ENCODE data around the gene CTNNA2.
"Not testable (repeated sequence)": the region's sequence is repeated elsewhere in the genome, so short reads cannot be mapped to it uniquely, and the experiment has no call there.

The CTNNA2 gene

DNA sequence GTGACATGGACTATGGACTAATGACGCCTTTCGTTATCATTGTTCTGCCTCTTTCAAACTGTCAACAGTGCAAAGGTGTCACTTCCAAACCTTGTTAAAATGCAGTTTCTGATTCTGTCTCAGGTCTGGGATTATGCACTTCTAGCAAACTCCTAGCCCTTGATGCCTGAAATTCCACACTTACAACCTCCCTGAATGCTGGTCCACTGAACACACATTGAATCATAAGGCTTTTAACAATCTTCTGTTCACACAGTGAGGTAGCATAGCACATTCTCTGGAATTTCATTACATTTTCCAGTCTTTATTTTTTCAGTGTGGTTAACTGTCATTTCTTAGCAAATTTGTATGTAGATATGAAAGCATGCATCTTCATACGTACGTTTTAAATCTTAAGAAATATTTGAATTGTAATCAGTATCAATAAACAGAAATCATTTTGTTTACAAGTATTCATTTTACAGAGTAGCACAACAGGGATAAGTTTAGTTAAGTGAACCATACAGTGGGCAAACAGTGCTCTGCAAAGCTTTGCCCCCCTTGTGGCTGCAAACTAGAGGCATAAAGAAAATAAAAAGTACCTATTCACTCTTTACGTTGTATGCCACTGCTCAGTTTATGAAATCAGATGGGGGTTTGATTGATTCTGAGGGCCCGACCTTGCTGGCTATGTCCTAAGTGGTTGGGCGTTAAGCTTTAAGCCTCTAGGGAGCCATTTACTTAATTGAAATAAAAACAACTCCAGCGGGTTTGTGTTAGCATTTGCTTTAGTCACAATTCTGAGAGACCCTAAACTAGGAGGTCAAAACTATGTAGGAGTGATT, 540.9 kb downstream of the CTNNA2 start:
- no peak for DNase-seq

DNA sequence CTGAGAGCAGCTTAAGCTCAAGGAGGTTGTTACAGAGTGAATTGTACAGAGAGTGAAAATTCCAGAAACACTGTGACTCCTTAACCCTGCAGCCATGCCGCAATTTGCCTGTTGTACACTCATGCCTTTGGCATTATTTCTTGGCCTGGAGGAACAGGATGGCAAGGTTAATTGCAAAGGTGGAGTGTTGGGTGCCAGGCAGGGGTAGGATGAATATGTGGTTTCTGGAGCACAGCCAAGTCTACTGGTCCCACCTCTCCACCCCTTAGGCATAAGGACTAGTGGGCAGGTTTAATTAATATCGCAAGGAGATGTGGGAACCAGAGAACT, 541.5 kb downstream of the CTNNA2 start:
- no peak for DNase-seq

DNA sequence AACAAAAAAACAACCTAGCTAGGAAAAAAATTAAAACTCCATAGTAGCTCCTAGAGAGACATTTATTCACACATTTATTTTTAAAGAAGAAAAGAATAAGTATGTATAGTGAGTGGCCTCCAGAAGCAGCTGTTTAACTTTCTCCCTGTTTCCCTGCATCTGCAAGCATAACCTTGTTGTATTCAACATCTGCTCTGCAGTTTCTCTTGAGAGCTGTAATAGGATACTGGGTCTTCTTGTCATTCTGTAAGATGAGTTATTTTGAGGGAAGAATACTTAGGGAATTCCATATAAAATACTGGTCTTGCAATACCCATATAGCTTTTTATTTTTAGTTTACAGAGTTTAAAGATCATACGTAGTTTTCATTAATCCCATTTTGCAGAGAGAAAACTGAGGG, 545.1 kb downstream of the CTNNA2 start:
- DNase-seq: no peak

DNA sequence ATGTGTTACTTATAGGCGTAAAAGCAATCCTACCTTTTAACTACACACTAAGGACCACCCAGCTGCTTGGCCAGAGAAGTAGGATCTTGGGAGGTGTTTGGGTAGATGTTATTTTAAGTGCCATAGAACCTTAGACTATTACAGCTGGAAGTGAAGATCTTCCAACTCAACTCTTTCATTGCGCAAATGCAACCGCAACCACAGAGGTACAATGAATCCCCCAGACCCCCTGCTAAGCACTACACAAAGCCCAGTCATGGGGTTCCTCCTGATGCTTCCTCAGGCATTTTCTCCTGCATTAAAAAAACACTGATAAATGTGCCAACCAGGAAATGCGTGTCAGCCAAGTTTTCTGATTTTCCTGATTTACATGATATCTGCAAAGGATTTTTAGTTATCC, 545.7 kb downstream of the CTNNA2 start:
- no peak for DNase-seq

DNA sequence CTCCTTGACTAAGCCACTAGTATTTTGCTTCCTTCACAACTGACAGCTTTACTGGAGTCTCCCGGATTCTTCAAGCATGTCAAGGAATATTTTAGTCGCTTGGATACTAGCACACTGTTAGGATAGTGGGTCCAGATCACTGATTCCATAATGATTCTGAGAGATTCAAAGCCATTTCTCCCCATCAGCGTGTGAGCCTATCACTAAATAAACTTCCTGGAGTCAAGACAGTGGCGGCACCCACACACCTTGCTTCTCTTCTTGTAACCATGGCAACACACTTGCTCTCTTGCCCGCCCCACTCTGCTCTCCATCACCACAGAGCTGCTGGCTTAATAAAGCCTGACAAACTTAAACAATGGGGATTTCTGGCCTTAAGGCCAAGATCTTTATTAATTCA, 546.6 kb downstream of the CTNNA2 start:
- DNase-seq: no peak

DNA sequence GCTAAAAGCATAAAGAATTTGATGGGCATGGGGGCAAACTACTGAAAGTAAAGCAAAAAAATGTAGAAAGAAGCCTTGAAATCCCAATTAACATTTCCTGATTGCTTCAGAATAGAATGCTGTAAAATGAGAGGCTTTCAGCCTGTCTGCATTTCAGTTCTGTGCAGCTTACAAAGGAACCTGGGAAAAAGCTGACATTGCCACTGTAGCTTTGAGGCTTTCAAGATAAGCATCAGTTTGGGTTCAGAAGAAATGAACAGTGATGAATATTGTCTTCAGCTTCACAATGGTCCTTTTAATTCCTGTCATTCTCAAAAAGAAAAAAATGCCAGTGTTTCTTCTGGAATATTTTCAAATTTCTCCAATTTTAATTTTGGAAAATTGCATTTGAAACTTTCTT, 549.0 kb downstream of the CTNNA2 start:
- DNase-seq: no peak

DNA sequence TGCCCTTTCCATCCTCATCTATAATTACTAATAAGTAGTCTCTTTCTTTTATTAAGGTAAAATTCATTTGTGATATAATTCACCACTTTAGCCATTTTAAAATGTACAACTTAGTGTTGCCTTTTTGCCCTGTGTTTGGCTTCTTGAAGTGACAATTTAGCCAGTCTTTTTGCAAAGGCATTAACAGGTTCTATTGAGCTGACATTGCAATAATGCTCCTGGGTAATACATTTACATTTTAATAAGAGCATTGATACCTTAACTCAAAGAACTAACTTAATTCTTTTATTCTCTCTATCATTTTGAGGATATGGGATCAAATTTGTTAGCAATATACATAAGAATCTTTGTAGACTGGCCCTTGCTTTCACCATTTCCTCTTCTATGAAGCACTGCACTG, 549.4 kb downstream of the CTNNA2 start:
- DNase-seq: no peak

DNA sequence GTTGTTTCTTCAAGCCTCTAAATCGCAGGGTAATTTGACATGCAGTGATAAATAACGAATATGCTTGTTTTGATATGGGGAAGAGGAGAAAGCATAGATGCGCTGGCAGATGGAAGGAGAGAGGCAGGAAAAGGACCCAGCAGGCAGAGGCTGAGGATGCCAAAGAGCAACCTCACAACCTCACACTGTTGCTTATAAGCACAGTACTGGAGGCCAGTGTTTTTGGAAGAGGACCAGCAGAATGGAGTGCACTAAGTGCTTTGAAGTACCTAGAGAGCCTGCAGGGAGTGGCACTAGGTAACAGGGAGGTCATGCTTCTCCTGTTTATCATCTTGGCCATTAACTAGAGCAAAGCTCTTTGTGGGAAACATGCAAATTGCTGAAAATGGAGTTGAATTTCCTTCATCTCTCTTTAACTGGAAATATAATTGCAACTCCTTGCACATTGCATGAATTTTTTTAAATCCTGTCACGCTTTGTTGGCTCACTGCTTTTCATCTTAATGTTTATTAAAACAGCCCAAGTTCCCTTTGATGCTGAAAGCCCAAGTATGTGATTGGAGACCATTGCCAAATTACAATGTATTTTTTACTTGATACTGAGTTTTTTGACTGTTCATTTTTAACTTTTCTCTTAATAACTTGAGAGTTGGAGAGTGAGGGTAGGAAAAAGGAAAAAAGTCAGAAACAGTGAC, 555.3 kb downstream of the CTNNA2 start:
- no peak for DNase-seq

DNA sequence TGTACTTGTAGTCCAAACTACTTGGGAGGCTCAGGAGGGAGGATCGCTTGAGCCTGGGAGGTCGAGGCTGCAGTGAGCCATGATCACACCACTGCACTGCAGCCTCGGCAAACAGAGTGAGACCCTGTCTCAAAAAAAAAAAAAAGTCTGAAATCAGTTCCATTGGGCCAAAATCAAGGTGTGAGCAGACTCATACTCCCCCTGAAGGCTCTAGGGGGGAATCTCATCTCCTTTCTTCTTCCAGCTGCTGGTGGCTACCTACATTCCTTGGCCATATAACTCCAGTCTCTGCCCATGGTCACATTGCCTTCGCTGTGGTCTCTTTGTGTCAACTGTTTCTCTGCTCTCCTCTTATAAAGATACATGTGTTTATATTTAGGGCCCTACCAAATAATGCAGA, 557.7 kb downstream of the CTNNA2 start:
- DNase-seq: no peak

DNA sequence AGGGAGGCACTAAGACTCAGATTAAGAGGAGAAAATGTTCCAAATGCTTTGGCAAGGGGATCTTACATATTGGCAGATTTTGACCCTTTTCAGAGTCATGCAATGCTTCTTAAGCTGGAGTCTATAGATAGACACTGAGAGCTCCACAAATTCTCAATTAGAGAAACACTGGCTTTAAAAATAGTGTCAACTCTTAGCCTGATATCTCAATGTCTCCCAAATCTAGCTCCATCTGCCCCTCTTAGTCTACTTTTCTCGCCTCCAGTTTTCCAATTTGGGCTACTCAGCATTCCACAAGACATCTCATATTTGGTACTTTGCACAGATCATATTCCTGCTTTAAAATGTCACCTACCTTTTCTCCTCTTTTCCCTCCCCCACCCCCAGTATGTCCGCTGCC, 559.1 kb downstream of the CTNNA2 start:
- no peak for DNase-seq

DNA sequence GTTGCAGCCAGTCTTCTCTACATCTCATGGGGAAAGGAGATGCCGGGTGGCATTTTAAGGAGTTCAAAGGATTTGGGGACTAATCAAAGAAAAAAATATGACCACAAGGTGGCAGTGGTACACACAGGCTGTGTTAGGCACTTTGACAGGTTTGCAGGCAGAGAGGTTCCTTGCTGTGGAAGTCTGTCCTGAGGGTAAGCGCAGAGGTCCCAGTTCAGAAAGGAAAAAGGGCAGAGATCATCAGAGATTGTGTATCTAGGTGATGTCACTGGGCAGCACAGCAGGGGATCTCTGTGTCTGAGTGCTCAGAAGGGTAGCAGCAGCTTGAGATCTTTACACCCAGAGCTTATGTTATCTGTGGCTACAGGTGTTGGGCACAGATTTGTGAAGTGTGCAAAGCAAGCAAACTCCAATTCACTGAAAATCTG, 560.3 kb downstream of the CTNNA2 start:
- no peak for DNase-seq

DNA sequence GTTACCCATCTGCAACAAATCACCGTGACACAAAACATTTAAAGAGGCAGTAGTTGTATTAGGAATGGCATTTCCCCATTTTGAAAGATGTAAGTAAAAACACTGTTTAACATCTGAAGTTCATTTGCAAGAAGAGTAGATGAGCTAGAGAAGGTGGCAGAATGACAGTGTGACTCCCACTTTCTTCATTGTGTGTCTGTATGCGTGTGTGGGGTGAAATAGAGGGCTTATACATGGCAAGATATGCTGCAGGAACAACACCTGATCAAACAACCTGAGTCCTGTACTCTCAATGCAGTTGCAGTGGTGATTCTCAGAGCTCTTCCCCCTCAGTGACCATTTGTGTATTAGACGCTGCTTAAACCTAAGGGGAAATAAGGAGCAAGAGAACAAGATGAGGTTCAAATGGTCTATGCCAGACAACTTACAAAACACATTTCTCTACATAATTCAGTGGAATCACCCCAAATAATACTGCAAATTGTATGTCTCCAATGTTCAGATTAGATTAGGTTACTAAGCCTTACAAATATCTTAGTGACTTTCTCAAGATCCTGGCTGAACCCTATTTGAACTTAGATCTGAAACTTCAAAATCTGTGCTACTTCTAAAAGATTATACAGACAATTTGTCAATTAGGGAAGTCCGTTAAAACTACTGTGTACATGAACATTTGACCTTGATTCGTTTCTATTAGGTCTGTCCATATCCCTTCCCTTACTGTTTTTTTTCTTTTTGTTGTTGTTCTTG, 561.6 kb downstream of the CTNNA2 start:
- DNase-seq: no peak

DNA sequence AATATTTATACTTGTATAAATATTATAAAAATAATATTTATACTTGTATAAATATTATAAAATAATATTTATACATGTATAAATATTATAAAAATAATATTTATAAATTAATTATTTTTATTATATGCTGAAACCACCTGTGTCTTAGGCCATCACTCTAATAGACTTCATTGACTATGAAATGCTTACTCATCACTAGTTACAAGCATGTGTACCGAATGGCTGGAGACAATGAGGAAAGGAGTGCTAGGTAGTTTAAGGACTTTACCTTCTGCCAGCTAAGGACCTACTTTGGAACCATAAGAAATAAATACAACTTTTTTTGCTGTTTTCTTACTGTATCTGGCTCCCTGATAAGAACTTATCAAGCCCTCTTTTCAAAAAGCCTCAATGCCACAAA, 562.9 kb downstream of the CTNNA2 start:
- no peak for DNase-seq

DNA sequence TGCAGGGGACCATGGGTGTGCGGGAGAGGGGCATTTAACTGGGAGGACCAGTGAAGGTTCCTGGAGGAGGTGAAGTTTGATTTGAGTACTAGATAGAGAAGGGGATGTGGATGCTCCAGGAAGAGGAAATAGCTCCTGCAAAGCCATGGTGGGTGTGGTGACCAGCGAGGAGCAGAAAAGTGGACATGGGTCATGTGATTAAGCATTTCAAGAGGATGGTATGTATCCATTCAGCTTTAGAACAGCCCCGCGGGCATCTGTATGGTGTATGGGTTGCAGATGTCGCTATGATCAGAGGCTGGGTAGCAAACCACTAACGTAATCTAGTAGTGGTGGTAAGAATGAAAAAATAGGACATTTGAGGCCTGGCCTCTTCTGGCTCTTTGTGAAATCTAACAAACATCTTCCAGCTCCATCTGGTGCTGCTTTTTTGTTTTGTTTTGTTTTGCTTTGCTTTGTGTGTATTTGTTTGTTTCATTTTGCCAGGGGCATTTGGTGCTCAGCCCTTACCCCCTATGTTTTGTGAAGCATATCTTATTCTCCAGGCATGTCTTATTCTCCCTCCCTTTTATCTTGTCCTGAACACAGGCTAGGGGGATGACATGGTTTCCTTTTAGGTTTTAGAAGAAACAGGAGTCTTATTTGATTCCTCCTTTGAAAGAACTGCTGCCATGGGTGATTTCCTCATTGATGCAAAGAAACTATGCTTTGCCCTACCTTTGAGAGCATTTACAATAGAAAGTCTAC, 565.6 kb downstream of the CTNNA2 start:
- no peak for DNase-seq

DNA sequence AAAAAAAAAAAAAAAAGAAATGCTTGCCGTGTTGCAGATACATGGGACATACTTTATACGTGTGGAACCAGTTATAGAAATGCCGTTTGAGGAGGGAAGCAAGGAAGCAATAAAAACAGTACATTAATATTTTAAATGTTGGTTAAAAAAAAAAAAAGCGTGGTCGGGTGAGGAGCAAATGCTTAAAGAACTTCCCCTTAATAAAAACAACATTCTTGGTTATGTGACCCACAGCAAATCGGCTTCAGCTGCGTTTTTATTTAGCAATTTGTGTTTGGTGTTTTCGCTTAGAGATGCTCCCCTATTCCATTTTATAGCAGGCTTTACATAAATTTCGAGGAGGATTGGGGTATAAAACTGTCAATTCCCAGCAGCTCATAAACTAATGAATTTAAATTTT, 568.1 kb downstream of the CTNNA2 start:
- no peak for DNase-seq

DNA sequence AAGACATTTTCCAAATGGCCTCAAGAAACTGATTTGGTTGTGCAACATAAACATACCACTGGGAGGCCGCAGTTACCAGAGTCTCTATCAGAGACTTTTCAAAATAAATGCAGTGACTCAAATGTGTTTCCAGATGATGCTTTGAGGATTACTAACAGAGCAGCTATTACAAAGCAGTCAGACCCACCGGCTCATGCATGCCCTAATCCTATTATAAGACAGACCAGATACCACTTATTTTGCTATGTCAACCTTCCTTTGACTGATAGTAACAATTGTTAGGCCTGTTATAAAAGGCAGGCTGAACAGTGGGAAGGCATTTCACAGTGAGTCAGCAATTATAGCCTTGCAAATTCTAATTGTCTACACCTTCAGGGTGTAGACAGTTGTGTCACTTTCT, 574.0 kb downstream of the CTNNA2 start:
- DNase-seq: no peak

DNA sequence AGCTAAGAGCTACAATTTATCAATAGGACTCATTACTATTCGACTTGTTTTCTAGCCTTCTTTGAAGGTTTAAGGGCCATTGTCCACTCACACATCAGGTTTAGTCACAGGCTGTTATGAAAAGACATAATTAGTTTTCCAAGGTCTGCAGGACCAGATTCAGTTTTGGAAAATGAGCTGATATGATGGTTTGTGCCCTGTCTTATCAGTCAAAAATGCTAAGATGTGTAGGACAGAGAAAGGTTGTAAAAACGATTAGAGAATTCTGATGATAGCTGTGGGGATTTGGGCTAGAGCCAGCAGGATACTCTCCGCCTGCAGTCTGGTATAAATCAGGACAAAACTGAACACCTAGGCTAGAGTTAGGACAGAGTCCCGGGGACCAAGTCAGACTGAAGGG, 578.4 kb downstream of the CTNNA2 start:
- no peak for DNase-seq

DNA sequence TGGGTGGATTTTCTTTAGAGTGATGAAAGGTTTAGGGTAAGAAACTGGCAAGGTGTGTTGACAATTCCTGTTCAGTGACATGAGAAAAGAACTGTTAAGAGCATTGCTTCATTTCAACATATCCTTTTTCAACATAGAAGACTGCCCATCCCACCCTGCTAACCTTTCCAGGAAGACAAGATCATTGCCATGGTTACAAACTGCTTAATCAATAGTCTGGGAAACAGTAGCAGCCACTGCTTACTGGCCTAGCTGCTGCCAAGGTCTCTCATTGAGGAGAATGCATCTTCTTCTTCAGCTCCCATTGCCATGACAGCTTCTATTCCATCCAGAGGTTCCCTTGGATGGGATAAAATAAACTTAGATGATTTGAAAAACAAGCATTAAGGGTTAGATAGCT, 579.6 kb downstream of the CTNNA2 start:
- no peak for DNase-seq

DNA sequence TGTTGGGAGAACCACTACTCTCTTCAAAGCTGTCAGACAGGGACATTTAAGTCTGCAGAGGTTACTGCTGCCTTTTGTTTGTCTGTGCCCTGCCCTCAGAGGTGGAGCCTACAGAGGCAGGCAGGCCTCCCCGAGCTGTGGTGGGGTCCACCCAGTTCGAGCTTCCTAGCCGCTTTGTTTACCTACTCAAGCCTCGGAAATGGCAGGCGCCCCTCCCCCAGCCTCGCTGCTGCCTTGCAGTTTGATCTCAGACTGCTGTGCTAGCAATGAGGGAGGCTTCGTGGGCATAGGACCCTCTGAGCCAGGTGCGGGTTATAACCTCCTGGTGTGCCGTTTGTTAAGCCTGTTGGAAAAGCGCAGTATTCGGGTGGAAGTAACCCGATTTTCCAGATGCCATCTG, 585.7 kb downstream of the CTNNA2 start:
- DNase-seq: not testable (repeated sequence)

DNA sequence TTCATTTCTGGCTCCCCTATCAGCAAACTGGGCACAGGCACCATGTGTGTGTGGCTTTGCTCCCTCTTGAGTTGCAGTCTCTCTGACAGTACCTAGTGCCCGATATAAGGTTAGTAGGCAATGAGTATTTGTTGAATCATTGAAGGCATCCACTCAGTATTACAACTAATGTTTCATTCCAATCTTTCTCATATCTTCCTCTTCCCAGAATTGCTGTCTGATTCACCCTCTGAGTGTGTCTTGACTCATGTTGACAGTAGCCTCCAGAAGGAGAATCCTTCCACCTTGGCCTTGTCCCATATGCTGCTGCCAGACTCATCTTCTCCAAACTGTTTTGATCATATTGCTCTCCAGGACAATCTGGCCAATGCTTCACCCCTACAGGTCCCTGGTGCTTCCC, 589.2 kb downstream of the CTNNA2 start:
- DNase-seq: no peak

DNA sequence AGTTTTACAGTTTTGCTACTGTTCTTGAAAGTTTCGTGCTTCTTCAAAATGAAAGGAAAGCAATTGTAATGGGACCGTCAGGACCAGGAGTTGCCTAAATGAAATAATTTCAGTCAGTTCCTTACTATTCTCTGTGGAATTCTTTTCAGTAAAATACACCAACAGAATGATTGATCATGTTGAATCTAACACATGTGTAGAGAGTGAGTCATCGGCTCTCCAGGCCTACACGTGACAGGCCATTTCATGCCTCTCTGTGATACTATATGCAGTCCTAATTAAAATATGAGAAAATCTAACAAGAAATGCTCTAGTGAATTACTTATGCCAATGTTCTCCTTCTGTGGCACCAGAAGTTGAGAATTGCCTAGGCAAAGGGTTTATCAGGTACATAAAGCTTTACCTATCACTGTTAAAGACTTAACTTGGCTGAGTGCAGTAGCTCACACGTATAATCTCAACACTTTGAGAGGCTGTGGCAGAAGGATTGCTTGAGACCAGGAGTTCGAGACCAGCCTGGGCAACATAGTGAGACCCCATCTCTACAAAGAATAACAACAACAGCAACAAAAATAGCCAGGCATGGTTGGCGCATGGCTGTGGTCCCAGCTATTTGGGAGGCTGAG, 592.3 kb downstream of the CTNNA2 start:
- DNase-seq: no peak

DNA sequence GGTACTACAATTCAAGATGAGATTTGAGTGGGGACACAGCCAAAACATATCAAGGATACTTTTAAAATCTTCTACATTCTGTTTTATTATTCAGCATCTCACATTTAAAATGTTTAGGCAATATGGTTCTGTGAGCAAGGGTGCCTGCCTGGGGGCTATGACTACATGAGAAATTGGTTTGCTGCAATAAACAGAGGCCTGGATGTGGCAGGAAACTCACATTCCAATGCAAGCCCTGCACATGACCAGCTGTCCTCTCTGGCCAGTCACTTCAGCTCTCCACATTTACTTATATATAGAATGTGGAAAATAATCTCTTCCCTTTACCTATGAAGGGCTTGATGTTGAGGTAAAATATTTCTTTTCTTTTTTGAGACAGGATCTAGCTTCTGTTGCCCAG, 598.3 kb downstream of the CTNNA2 start:
- no peak for DNase-seq

DNA sequence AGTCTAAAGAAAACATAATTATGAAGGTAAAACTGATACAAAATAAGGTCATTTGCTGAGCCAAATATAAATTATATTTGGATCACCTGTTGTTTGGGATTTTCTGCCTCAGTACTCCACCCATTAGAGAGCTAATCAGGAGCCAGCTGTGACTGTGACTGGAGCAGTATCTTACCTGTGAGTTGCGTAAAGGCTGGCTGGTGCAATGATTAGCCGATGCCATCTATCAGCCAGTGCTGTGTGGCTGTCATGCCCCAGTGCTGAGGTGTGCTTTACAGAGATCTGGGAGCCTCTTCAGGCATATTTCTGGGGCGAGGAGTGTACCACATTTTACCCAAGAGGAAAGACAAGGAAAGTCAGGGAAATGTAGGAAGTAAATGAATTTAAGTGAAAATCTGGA, 599.9 kb downstream of the CTNNA2 start:
- no peak for DNase-seq
